Superior temporal gyrus (tissue), 1 donor: ENCODE results near the gene IFIT5.
"Not testable (repeated sequence)": the region's sequence is repeated elsewhere in the genome, so short reads cannot be mapped to it uniquely, and the experiment has no call there.

Source experiments
- DNase-seq: peaks from one replicate; pipeline ENCODE4 v3.0.0-alpha.2; 2016; ENCODE audit errors: extremely low spot score

IFIT5 gene

DNA sequence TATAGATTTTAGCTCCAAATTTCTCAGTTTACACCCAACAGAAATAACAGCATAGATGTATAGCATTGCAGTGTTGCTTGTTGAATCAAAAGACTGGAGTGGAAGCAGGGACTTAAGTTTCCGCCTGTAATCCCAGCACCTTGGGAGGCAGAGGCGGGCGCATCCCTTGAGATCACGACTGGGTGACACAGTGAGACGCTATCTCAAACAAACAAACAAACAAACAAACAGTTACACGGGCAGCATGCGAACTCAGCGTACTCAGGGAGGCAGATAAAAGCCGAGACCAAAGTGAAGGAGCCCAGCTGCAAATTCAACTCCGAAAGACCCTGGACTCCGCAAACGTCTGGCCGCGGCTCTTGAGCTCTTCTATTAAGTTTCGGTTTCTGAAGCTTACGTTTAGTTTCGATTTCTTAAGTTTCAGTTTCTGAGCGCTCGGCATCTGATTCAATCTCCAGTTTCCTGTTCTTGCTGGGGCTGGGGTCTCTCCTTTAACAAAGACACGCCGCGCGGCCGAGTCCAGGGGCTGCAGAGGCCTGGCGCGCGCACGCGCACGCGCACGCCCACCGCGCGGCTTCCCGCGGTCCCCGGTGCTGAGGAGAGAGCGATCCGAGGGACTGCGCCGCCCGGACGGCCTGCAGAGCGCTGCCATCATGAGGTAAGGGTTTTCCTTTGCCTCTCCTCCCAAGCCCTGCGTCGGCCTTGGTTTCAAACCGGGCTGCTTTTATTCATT lies at the start of gene IFIT5:
Gene IFIT5, plus strand, starts transcription at position 423 of the 733 bp plus-strand sequence. Its CDS starts 231 bp downstream, at position 654.
- DNase-seq: peak; percentile 81

- peak; percentile 79 for DNase-seq
These were observed 46.8 kb upstream of the IFIT5 start for GRCh38 chr10:89367529-89367928.

DNA sequence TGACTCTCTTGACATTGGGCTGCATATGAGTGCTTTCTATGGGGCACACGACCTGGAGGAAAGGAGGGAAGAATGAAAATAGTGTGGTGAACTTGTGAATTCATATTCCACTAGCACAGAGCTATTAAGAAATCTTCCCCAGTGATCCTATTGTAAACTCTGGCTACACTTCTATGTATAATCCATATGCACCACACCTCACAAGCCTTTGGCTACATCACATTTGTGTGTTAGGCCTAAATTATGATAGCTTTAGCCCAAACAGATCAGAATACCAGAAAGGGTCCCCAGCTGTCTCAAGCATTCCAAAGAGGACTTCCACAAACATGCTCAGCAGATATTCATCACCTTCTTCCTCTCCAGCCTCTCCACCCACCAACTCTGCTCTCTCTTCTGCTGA lies 46.2 kb upstream of the IFIT5 start:
- DNase-seq: peak; percentile 42

DNA sequence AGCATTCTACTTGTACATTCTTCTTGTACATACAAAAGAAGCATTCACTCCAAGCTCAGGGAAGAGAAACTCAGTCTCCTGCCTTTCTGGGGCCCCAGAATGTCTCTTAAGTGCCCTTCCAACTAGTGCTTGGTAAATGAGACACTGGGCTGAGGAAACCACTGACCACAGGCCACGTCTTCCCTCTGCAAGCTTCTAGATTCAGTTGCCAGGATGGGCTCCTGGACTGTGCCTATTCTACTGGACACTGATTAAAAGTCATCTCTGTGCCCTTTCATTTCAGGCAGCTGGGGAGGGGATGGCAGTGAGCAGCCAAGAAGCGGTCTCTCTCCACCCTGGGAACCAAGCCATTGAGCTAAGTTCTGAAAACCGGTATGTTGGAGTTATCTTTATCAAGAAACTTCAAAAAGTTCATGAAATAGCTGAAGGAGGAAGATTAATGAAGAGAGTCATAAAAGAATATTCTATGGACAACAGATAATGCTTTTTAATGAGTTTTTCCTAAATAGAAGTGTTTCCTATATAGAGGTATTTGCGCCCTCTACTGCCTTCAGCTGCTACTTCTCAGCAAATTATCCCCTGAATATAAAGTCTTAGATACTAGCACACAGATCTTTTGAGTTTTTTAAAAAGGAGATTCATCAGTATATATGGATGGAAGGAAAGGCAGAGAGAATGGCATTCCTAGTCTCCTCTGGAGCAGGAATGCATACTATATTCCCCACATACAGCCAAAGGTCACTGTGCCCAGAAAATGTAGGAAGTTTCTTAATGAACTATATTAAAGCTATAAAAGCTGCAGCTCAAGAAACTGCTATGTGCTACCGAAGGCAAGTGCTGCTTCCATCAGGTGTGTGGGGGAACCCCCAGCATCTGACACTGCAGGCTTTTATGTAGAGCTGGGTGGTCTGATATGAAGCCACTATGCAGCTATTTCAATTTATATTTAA lies 44.9 kb upstream of the IFIT5 start:
- DNase-seq: peak; percentile 84

GRCh38 chr10:89371079-89371478 lies 43.3 kb upstream of the IFIT5 start:
- DNase-seq: no peak

GRCh38 chr10:89371987-89372386 lies 42.4 kb upstream of the IFIT5 start:
- no peak for DNase-seq

DNA sequence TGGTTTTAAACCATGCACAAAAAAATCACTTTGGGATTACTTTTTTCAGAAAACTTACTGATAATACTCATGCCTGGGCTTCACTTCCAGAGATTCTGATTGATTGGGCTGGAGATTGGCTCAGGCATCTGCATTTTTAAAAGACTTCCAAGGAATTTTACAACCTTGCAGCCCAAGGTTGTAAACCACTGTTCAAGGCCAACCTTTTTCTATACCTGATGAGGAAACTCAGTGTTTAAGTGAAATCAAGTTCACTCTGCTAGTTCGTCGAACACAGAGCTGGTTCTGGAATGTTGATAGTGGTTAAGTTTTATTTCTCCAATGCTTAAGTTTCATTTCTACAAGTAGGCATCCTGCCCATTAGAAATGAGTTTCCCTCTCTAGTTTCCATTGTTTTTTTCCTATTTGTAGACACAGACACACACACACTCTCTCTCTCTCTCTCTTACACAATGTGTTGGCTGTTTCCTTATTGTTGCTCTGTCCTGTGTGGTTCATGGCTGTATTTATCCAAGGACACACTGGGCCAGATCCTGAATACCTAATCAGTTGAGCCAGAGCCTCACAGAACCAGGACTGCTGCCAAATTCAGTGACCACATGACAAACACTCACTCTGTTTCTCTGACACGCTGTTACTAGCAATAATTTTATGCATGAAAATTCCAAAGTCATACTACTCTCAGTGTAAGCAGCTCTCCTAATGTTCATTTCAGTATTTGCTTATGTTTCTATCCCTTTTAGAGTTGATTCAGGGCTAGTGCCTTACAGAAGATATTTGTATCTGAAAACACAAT lies 40.3 kb upstream of the IFIT5 start:
- DNase-seq: peak; percentile 99

DNA sequence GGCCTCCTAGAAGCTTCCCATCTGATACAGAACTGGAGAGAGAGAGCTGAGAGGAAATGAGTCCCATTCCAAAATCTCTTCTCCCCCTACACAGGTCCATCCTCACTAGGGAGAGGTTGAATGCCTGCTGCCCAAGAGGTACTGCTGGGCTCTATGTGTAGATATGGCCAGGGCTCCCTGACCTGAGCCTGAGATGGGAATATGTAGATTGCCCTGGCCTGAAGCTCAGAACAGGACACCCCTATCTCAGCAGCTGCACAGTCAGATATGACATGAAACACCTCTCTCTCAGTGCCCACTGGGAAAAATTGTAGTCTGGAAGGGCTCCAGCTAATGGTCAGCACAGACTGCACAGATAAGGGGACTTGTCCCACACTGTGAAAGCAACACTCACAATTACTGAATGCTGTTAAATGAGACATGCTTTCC lies 39.6 kb upstream of the IFIT5 start:
- no peak for DNase-seq

DNA sequence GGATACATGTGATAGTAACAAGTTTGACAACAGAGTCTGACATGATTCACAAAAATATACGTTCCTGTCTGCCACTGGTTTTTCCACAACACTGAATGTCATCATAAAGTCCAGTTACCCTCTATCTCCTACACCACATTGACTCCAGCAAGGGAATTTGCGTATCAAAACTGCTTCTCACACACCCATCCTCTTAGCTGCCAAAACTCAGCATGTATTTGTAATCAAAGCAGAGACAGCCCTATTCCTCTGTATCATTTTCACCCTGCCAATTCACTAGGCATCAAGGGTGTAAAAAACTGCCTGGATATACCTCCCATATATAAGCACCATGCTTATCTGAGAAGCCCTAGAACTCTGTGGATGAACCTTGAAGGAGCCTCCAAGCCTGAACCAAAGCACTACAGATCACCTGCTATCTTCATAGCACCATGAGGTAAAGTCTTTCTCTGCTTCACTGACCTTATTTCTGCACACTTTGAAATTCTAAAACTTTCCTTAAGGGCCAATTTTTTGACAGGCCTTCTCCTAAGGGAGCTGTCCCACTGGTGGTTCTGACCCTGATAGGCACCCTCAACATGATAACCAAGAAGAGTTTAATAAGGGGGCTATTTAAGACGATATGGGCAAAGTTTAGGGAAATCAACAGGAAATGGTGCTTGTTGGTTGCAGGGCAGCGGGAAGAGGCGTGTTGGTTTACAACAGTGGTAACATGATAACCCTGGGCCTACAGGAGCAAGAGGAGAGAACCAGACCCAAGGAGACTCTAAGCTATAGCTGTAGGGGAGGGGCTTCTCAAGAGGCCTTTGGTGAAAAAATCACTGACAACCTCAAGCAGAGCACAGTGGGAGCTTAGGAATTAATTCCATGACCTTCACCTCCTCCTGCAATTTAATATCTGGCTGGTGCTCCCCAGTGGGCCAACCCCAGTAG lies 36.4 kb upstream of the IFIT5 start, which contains the start of gene IFIT1B:
Gene IFIT1B, plus strand, starts transcription at position 352 of the 933 bp plus-strand sequence. Its CDS starts 80 bp downstream, at position 432.
- no peak for DNase-seq

DNA sequence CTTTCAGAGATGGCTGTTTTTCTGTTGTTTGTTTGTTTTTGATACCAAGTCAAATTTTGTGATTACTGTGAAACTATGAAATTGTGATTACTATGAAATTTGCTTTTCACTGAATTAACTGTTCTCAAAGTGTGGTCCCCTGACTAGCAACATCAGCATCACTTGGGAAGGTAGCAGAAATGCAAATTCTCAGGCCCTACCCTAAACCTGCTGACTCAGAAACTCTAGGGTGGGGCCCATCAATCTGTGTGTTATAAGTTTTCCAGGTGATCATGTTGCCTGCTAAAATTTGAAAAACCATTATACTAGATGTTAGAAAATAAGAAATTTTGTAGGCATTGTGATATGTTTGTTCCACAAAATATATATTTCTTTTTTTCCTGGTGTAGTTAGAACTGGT lies 35.3 kb upstream of the IFIT5 start:
- DNase-seq: no peak

GRCh38 chr10:89382757-89383156 lies 31.6 kb upstream of the IFIT5 start:
- DNase-seq: no peak

GRCh38 chr10:89384474-89385340 lies 29.7 kb upstream of the IFIT5 start:
- no peak for DNase-seq

- DNase-seq: peak; percentile 34
These were observed 25.6 kb upstream of the IFIT5 start for GRCh38 chr10:89388806-89389205.

DNA sequence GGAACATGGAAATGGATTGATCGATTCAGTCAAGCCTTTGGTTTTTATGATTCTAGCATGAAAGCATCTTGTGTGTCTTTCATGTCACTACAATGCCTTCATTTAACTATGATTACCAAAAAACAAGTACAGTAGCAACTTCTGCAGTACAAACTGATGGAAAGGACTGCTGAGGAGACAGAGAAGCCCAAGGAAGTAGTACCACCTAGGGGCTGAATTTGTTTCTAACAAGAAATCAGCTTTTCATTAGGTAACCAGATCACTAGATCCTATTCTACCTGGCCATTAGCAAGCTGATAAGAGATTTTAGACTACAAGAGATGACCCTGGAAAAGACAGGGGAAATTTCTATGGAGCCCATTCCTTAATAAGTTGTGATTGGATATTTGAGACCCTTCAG lies 25.1 kb upstream of the IFIT5 start:
- peak; percentile 89 for DNase-seq

- DNase-seq: peak; percentile 68
These were observed 23.7 kb upstream of the IFIT5 start for GRCh38 chr10:89390476-89391225.

DNA sequence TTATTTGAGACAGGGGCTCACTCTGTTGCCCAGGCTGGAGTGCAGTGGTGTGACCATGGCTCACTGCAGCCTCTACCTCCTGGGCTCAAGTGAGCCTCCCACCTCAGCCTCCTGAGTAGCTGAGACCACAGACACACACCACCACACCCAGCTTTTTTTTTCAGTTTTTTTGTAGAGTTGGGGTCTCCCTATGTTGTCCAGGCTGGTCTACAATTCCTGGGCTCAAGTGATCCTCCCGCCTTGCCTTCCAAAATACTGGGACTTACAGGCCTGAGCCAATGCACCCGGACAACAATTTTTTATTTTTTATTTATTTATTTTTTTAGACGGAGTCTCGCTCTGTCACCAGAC lies 23.2 kb upstream of the IFIT5 start:
- not testable (repeated sequence) for DNase-seq

DNA sequence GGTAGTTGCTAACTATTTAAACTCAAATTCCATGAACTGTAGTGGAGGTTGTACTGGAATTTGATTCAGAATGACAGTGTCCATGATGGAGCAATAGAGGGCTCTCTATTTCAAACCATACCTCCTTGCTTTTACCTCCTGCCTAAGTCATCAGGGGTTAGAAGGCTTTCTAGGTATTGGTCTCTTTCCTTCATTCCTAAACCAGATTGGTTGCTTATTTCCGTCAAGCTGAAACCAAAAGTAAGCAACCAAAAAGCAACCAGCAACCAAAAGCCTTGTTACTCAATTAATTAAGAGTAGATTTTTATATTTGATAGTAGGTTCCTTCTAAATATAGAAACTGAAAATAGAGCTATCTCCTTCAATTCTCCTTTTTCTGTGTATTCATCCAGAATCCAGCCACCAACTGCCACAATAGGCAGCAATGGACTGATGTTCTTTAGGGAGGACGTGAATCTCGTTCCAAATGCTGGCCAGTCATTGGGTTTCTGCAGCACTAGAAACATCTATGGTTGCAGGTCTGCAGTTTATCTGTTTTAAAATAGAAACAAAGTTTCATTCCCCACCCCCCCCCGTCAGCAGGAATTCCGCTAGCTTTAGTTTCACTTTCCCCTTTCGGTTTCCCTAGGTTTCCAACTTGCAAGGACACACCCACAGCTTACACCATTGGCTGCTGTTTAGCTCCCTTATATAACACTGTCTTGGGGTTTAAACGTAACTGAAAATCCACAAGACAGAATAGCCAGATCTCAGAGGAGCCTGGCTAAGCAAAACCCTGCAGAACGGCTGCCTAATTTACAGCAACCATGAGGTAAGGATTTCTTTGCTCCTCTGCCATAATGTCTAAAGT lies 22.2 kb upstream of the IFIT5 start, which contains the start of gene IFIT1:
Gene IFIT1, plus strand, starts transcription at position 717 of the 850 bp plus-strand sequence. Its CDS starts 90 bp downstream, at position 807.
- peak; percentile 93 for DNase-seq

GRCh38 chr10:89392974-89393373 lies 21.4 kb upstream of the IFIT5 start:
- DNase-seq: peak; percentile 78
